HG03520 (cell line): ENCODE data around the gene DPP6.

Experiments
- ATAC-seq: cut with Tn5 transposase; IDR thresholded peaks from one replicate; pipeline ENCODE4 v1.9.1; 2021; ENCODE audit warnings: mild to moderate bottlenecking, moderate library complexity; ENCODE audit not compliant: unreplicated experiment

The DPP6 gene

GRCh38 chr7:154898973-154899855, 847.0 kb downstream of the DPP6 start:
- no peak for ATAC-seq

GRCh38 chr7:154899862-154900261, 847.7 kb downstream of the DPP6 start:
- ATAC-seq = no peak

GRCh38 chr7:154902600-154903082, 850.4 kb downstream of the DPP6 start:
- no peak for ATAC-seq

GRCh38 chr7:154903083-154903731, 851.0 kb downstream of the DPP6 start:
- no peak for ATAC-seq

GRCh38 chr7:154905146-154905545, 852.9 kb downstream of the DPP6 start:
- ATAC-seq = no peak

GRCh38 chr7:154905615-154906014, 853.4 kb downstream of the DPP6 start:
- no peak for ATAC-seq

GRCh38 chr7:154906201-154906600, 854.0 kb downstream of the DPP6 start:
- no peak for ATAC-seq

- no peak for ATAC-seq
Observed at GRCh38 chr7:154906736-154907355, 854.6 kb downstream of the DPP6 start.

GRCh38 chr7:154907651-154908620, 855.7 kb downstream of the DPP6 start:
- ATAC-seq = no peak

- no peak for ATAC-seq
Observed at GRCh38 chr7:154909241-154910105, 857.3 kb downstream of the DPP6 start.

- no peak for ATAC-seq
Observed at GRCh38 chr7:154910125-154910524, 857.9 kb downstream of the DPP6 start.

- ATAC-seq = no peak
Observed at GRCh38 chr7:154910977-154911376, 858.8 kb downstream of the DPP6 start.

GRCh38 chr7:154911411-154911810, 859.2 kb downstream of the DPP6 start:
- no peak for ATAC-seq

- ATAC-seq = no peak
Observed at GRCh38 chr7:154911862-154912455, 859.8 kb downstream of the DPP6 start.

- no peak for ATAC-seq
Observed at GRCh38 chr7:154912871-154913637, 860.9 kb downstream of the DPP6 start.

GRCh38 chr7:154913638-154914307, 861.6 kb downstream of the DPP6 start:
- peak; percentile 99 for ATAC-seq

- ATAC-seq = no peak
Observed at GRCh38 chr7:154914308-154914995, 862.3 kb downstream of the DPP6 start.
